ENCODE data around the gene CC2D2B.
A peak's percentile ranks its signal among the peaks of the same experiment; 100 is the strongest.
"Not testable (repeated sequence)": the region's sequence is repeated elsewhere in the genome, so short reads cannot be mapped to it uniquely, and the experiment has no call there.

Gene CC2D2B

DNA sequence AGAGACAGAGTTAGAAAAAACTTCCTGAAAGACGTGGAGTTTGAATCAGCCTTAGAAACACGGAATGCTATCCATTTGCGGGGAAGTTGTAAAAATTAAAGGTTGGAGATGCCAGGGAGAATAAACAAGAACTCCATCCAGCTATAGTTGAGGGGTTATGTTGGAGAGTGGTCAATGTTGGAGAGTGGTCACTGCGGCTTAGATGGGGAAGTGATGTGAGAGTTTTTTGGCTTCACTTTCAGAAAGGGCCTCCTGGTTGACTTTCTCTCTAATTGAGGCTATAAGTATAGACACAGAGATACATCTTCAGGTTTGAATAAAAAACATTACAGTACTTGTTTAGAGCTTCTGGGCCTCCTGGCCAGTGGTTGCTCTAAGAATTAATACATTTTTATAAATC, 675 bp downstream of the CC2D2B start:
- no peak for DNase-seq (ENCODE audit: low spot score)

DNA sequence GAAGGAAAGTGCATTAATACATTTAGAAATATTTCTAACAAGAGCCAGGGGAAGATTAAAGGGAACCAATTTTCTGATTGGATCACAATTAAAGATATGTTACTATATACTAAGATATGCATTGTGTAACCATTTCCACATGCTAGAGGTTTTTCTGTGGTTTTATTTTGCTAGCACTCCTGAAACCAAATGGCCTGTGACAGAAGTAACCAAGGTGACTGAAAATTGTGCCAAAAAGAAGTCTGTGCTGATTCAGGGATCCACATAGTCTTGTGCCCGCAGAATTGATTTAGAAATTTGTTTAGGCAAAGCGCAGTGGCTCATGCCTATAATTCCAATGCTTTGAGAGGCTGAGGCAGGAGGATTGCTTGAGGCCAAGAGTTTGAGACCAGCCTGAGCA, 1.8 kb downstream of the CC2D2B start:
- DNase-seq (ENCODE audit: low spot score), result no peak

DNA sequence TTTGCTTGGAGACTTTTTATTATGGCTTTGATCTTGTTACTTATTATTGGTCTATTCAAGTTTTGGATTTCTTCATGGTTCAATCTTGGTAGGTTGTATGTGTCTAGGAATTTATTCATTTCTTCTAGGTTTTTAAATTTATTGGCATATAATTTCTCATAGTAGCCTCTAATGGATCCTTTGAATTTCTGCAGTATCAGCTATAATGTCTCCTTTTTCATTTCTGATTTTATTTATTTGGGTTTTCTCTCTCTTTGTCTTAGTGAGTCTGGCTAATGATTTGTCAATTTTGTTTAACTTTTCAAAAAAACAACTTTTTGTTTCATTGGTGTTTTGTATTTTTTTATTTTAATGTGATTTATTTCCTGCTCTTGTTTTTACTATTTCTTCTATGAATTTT, 8.3 kb downstream of the CC2D2B start:
- DNase-seq (ENCODE audit: low spot score), result not testable (repeated sequence)

DNA sequence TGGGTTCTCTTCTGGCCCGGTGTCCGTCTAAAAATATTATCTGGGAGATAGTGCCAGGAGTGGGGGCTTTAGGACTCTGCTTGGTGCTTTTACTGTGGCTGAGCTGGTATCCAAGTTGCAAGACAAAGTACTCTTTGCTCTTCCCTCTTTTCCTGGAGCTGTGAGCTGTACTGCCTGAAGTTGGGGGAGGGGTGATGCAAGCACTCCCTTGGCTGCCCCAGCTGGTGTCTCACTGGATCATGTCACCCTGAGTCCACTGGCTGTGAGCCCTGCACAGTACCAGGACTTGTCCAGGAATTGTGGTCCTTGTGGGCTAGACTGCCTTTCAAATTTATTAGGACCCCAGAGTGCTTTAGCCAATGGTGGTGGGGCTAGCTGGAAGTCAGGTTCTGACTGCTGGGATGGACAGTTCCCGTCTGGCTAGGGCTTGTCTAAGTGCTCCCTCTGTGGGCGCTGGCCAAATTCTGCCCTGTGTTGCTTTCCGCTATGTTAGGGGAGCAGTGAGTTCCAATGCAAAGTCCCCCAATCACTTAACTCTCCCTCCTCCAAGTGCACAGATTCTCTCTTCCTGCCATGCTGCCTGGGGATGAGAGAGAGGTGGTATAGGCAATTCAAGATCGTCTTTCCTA, 13.1 kb downstream of the CC2D2B start:
- DNase-seq (ENCODE audit: low spot score), result no peak

DNA sequence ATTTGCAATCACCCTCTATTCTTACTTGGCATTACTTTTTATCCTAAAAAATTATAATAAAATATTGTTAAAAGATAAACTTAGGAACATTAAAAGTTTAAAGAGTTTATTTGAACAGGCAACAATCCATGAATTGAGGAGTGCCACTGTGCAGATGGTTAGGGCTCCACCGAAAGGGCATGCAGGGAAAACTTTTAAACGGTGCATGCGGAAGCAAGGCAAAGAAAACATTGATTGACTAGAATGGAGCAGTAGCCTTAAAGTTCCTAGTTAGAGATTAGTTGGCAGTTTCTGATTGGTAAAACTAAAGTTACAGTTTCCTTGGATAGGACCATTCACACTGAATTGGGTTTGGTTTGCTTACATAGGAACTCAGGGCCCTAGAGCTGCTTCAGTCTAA, 17.3 kb downstream of the CC2D2B start:
- no peak for DNase-seq (ENCODE audit: low spot score)

DNA sequence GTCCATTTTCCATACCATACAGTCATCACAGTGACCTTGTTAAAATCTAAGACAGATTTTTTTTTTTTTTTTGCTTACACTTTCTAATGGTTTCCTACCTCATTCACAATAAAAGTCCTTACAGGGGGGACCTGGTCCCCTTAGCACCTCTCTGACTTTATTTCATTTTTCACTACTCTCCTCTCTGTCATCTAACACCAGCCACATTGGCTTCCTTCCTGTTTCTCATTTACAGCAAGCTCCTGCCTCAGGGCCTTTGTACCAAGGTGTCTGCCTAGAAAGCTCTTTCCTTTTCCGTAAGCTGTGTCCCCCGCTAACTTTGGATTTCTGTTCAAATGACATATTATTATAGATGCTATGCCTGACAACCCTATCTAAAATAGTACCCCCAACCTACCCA, 27.7 kb downstream of the CC2D2B start:
- no peak for DNase-seq (ENCODE audit: low spot score)

DNA sequence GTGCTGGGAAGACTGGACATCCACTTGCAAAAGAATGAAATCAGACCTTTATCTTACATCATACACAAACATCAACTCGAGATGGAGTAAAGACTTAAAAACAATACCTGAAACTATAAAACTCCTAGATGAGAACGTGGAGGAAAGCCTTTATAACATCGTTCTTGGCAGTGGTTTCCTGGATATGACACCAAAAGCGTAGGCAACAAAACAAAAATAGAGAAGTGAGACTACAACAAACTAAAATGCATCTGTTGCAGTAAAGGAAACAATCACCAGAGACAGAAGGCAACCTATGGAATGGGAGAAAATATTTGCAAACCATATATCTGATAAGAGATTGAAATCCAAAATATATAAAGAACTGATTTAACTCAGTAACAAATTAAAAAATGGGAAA, 33.3 kb downstream of the CC2D2B start:
- no peak for DNase-seq (ENCODE audit: low spot score)

DNA sequence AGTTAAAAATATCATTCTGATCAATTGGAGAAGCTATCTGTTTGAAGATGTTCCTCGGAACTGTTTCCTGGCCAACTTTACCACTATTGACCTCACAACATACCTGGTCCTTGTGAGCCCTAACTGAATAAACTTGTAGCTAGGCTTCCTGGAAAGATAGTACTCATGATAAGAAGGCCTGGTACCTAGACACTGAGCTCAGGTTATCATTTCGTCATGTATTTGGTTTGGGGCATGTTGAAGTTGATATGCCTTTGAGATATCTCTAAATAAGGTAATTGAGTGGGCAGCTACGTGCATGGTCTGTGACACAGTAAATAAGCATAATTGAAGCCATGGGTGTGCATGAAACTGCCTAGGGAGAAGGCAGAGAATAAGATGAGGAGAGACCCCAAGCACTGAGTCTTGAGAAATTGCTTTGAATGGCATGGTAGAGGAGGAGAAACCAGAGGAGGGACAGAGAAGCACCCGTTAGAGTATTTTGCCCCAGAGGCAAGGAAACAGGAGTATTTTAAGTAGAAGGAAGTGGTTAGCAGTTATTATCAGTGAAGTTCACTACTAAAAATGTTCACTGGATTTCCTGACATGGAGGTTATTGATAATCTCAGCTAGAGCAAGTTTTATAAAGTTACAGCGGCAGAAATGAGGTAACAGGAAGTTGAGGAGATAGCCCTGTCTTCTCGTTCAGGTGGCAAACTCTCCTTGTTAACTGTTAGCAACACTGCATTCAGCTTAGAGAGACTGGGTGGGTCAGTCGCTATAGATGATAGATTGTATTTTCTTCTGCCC, 55.6 kb downstream of the CC2D2B start:
- DNase-seq (ENCODE audit: low spot score), result no peak

DNA sequence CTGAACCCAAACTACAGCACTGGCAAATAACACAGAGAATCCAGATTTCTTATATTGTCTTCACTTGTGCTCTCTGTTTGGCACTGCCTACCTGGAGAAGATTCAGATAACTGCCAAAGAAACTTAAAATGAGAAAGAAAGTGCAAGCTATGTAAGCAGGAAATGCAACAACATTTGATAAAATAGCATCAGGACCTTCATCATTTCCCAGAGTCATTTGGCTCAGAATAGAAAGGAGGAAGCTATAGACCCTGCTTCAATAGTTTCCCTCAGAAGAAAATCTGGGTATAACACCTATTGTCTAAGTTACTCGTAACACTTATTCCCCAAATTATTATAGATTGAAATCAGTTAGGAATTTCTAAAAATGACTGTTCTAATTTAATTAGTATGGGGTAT, 56.2 kb downstream of the CC2D2B start:
- DNase-seq (ENCODE audit: low spot score), result no peak

DNA sequence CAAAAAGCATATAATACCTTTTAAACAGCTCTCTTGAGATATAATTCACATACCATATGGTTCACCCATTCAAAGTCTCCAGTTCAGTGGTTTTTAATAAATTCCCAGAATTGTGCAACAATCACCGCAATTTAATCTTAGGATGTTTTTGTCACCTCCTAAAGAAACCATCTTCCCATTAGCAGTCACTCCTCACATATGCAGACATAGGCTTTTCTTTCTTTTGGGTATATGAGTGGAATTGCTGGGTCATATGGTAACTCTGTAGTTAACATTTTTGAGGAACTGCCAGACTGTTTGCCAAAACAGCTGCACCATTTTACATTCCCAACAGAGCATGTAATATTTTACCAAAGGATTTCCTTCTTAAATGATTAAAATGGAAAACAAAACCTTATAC, 57.0 kb downstream of the CC2D2B start:
- DNase-seq (ENCODE audit: low spot score), result no peak

DNA sequence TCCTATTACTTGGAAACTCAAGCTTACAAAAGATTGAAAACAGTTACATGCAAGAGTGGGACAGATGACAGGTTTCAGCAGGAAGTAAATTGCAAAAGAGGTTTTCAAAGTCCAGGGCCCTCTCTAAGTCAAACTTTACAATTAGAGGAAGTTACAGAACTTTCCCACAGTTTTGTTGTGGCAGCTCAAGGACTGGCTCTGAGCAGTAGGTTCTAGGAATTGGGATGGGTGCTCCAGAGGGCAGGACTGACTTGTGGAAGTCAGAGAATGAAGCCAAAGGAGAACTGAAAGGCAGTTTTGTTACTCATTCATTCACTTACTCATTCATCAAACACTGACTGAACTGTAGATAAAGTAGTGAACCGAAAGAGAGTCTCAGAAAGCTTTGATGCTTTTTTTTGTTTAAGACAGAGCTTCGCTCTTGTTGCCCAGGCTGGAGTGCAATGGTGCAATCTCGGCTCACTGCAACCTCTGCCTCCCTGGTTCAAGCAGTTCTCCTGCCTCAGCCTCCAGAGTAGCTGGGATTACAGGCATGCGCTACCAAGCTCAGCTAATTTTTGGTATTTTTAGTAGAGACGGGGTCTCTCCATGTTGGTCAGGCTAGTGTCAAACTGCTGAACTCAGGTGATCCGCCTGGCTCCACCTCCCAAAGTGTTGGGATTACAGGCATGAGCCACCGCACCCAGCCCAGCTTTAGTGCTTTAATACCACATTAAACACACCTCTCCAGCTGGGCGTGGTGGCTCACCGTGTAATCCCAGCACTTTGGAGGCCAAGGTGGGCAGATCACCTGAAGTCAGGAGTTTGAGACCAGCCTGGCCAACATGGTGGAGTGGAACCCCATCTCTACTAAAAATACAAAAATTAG, 68.8 kb downstream of the CC2D2B start:
- DNase-seq (ENCODE audit: low spot score), result no peak

DNA sequence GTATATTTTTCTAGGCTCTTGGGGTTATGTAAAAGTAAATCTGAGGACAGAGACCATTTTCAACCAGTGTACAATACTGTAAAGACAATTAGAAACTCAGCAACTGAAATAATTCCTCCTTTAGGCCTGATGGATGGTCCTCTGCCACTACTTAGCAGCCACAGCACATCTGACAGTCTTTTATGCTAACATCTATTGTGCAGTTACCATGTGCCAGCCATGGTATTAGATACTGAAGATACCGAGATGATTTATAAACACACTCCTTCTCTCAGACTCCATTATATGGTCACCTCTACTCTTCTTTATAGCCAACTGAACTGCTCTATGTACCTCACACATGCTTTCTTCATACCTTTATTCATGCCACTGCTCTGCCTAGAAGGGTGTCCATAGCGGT, 74.4 kb downstream of the CC2D2B start:
- DNase-seq (ENCODE audit: low spot score), result no peak

DNA sequence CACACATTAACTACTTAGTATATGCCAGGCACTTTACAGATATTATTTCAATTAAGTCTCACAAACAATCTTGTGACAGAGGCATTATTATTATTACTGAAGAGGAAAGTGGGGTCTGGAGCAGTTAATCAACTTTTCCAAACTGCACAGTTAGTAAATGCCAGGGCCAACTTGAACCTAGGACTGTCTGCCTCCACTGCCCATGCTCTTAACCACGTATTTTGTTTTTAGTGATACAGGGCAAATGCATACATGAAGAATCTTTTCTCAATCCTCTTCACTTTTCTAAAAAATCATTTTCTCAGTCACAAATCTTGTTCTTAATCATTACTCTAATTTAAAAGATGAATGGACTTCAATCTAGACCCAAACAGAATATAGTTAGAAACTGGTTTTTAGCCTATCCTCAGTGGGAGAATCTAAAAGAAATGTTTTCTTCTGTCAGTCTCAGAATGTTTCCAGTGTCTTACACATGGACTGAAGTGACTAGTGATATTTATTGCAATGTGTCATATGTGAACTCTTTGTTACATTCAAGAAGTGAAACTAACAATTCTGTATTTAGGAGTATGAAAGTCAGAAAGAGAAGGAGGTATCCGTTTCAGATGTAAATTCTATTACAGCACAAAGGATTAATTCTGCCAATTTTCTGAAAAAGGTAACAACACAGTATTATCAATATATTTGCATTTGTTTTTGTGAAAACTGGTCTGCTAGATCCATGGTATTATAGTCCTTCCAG, 80.1 kb downstream of the CC2D2B start:
- no peak for DNase-seq (ENCODE audit: low spot score)

DNA sequence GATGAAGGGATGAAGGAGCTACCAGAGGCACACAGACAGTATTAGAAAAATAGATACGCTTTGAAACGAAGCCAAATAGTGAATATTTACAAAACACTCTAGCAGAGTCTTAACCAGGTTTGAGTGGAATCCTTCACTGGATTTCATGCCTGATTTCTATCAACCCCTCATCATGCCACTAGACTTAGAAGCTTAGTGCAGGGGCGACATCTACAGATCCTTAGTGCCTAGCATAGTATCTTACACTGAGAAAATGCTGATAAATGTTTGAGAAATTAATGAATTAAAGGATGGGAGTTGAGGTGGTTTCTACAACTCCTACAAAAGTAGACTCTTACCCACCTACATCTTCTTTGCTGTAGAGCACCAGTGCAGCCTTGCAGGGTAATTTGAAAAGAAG, 80.9 kb downstream of the CC2D2B start:
- DNase-seq (ENCODE audit: low spot score), result no peak

DNA sequence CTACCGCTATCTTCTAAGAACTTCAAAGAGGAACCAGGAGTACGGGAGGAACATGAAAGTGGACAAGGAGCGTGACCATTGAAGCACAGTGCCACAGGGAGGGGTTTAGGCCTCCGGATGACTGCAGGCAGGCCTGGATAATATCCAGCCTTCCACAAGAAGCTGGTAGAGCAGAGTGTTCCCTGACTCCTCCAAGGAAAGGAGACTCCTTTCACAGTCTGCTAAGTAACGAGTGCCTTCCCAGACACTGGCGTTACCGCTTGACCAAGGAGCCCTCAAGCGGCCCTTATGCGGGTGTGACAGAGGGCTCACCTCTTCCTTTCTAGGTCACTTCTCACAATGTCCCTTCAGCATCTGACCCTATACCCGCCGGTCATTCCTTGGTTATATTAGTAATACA, 86.6 kb downstream of the CC2D2B start:
- DNase-seq (ENCODE audit: low spot score), result not testable (repeated sequence)

DNA sequence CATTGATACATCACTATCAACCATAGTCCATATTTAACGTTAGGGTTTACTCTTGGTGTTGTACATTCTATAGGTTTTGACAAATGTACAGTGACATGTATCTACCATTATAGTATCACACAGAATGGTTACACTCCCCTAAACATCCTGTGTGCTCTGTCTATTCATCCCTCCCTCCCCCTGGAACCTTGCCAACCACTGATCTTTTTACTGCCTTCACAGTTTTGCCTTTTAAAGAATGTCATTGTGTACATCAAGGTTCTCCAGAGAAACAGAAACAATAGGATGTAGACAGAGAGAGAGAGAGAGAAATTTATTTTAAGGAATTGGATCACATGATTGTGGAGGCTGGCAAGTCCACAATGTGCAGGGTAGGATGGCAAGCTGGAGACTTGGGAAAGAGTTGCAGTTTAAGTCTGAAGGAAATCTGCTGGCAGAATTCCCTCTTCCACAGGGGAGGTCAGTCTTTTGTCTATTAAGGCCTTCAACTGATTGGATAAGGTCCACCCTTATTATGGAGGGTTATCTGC, 90.5 kb downstream of the CC2D2B start:
- no peak for DNase-seq (ENCODE audit: low spot score)

DNA sequence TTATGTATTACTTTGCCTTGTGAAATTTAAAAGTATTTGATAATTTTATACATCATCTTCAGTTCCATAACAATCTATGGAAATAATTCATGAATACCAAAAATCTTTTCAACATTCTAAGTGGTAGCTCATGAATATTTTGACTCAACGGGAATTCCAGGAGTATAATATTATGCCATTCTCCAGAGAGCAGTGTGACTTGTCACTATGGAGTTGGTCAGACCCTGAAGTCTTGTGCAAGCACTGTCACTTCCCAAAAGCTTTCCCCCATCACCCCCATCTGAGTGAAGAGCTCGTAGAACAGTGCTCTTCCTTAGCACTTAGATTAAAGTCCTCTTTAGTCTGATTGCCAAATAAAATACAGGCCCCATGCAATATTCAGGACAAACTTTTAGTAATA, 106.2 kb downstream of the CC2D2B start:
- no peak for DNase-seq (ENCODE audit: low spot score)

DNA sequence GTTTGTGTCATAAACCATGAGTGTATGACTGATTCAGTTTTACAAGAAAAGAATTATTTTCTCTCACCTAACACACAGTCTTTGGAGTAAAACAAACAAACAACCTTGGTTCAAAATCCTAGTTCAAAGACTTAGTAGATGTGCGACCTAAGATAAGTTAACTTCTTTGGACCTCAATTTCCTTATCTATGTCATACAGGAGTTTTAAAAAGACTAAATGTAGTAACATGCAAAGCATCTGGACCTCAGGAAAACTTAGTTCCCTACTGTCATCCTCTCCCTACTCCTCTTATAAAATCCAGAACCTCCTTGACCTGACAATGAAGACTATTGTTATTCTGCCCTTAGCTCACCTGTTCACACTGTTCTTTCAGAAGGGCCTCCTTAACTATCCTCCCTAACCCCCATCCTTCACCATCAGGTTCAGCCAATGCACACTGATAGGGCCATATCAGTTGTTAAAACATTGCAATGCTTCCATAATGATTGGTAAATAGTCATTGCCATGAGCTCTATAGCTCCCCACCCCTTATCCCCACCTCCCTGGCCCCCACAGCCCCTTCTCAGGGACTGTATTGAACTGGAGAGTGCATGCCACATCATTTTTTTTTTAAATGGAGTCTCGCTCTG, 106.8 kb downstream of the CC2D2B start:
- DNase-seq (ENCODE audit: low spot score), result no peak

DNA sequence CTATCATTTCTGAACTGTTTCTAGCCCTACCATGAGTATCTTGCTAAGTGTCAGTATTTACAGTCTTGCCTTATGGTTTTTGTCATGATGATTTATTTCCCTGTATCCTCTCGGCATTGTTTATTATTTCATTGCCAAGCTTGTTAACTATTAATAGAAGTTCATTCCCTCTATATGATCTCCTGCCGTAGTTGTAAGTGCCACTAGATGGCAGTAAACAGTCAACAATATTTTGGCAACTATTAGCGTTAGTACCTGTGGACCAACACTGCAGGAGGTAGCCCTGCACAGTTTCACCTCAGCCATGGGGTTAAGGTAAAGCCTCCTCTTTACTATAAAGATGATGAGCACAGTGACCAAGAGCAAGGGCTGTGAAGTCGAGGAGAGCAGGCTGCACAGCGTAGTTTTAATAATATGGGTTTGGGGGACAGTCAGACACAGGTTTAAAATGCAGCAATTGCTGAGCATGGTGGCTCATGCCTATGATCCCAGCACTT, 109.5 kb downstream of the CC2D2B start:
- DNase-seq (ENCODE audit: low spot score), result peak; percentile 68

DNA sequence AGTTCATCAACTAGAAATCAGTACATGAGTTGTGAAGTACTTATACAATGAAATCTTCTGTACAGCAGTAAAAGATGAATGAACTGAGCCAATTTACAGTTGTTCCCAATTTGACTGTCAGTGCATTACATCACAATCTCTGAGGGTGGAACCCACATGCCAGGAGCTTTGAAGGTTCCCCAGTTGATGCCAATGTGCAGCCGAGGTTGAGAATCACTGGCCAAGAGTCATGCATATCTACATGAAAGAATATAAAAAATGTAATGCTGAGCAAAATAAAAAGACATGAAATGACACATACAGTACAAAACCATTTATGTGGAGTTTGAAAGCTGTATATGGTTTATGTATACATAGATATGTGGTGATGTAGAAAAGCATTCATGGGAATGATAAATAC, 113.6 kb downstream of the CC2D2B start:
- DNase-seq (ENCODE audit: low spot score), result no peak

DNA sequence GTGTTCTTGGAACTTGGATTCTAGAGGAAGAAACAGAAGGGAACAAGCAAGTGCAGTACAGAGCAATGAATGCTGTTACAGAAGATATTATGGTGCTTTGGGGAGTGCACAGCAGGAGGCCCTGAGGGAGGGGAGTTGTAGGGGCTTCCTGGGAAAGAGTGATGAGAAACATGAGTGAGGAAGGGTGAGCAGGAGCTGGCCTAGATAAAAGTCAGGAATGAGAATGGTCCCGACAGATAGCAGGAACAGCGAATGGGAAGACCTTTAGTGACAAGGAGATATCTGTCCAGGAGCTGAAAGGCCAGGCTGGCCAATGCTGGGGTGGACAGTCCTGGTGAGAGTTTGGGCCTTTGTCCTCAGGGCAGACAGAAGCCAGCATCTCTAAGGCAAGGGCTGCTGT, 115.0 kb downstream of the CC2D2B start:
- no peak for DNase-seq (ENCODE audit: low spot score)
